RWPE2 (cell line): Measurements from ENCODE around the gene CCDC6.
"Not testable (repeated sequence)": the region's sequence is repeated elsewhere in the genome, so short reads cannot be mapped to it uniquely, and the experiment has no call there.

Experiments used
- ATAC-seq: fragments of 200-7000 bp; cut with Tn5 transposase; 3 replicates; pipeline ENCODE4 v1.9.1; 2021; ENCODE audit warnings: low read depth
- DNase-seq: peaks from one replicate; pipeline ENCODE4 v3.0.0-alpha.2; 2020; ENCODE audit warnings: low spot score
- H3K27ac ChIP-seq: fragments of 450-650 bp; 2 replicates; pipeline ENCODE4 v1.5.1; 2017; ENCODE audit warnings: mild to moderate bottlenecking; ENCODE audit not compliant: poor library complexity, severe bottlenecking
- H3K27me3 ChIP-seq: fragments of 250-450 bp; sonication (Bioruptor Pico); 2 replicates; pipeline ENCODE4 v1.5.1; 2021; ENCODE audit warnings: mild to moderate bottlenecking, moderate library complexity; ENCODE audit not compliant: insufficient read depth, poor library complexity, severe bottlenecking
- H3K36me3 ChIP-seq: fragments of 250-450 bp; sonication (Bioruptor Pico); 2 replicates; pipeline ENCODE4 v1.5.1; 2020; ENCODE audit warnings: low read depth, mild to moderate bottlenecking, moderate library complexity
- H3K4me1 ChIP-seq: fragments of 250-450 bp; sonication (Bioruptor Pico); 2 replicates; pipeline ENCODE4 v1.5.1; 2021; ENCODE audit warnings: mild to moderate bottlenecking, moderate library complexity; ENCODE audit not compliant: insufficient read depth, poor library complexity, severe bottlenecking
- H3K4me3 ChIP-seq: fragments of 250-450 bp; sonication (Bioruptor Pico); 2 replicates; pipeline ENCODE4 v1.5.1; 2021; ENCODE audit warnings: mild to moderate bottlenecking, moderate library complexity; ENCODE audit not compliant: severe bottlenecking
- H3K9me3 ChIP-seq: fragments of 250-450 bp; sonication (Bioruptor Pico); 2 replicates; pipeline ENCODE4 v1.5.1; 2021; ENCODE audit warnings: mild to moderate bottlenecking, moderate library complexity; ENCODE audit not compliant: severe bottlenecking
- CTCF ChIP-seq: fragments of 450-650 bp; IDR thresholded peaks from one replicate; pipeline ENCODE4 v1.5.1; 2017; ENCODE audit warnings: mild to moderate bottlenecking, moderate library complexity; ENCODE audit not compliant: poor library complexity, severe bottlenecking

CCDC6 gene

GRCh38 chr10:59934701-59935100 lies 28.3 kb upstream of the CCDC6 start:
- no peak for DNase-seq
- Histone ChIP-seq H3K27me3 (no peaks in the 10 kb centered on the region), H3K36me3 (no peaks in the 10 kb centered on the region), H3K4me3 (no peak overlapping the region), H3K4me1 (no peaks in the 10 kb centered on the region), H3K27ac (no peak overlapping the region), H3K9me3 (no peaks in the 10 kb centered on the region)
- ATAC-seq: no peak
- TF ChIP-seq CTCF: no peak

GRCh38 chr10:59930788-59931521 lies 24.6 kb upstream of the CCDC6 start:
- not testable (repeated sequence) for DNase-seq, H3K27ac ChIP-seq, ATAC-seq, H3K36me3 ChIP-seq, H3K9me3 ChIP-seq, H3K4me1 ChIP-seq, H3K4me3 ChIP-seq, H3K27me3 ChIP-seq

- H3K4me3 ChIP-seq: no peak overlapping the region
- H3K27ac ChIP-seq: no peak overlapping the region
- no peaks in the 10 kb centered on the region for H3K4me1 ChIP-seq
- H3K36me3 ChIP-seq: no peaks in the 10 kb centered on the region
- no peak for DNase-seq
- no peaks in the 10 kb centered on the region for H3K27me3 ChIP-seq
- TF ChIP-seq CTCF: no peak
- ATAC-seq: no peak
- peaks cover 6% of the 10 kb centered on the region for H3K9me3 ChIP-seq
Observed at GRCh38 chr10:59926086-59926485, 19.7 kb upstream of the CCDC6 start.

- TF ChIP-seq CTCF: no peak
- no peaks in the 10 kb centered on the region for H3K36me3 ChIP-seq
- ATAC-seq (no peak), DNase-seq (no peak)
- no peak overlapping the region for H3K27ac ChIP-seq
- no peaks in the 10 kb centered on the region for H3K27me3 ChIP-seq
- H3K9me3 ChIP-seq: peaks cover 6% of the 10 kb centered on the region
- H3K4me3 ChIP-seq: no peak overlapping the region
- H3K4me1 ChIP-seq: no peaks in the 10 kb centered on the region
Observed at GRCh38 chr10:59922907-59923306, 16.6 kb upstream of the CCDC6 start.

GRCh38 chr10:59917922-59918321 lies 11.6 kb upstream of the CCDC6 start:
- H3K4me3 ChIP-seq: no peak overlapping the region
- no peaks in the 10 kb centered on the region for H3K4me1 ChIP-seq
- TF ChIP-seq CTCF: no peak
- H3K27ac ChIP-seq: no peak overlapping the region
- H3K27me3 ChIP-seq: no peaks in the 10 kb centered on the region
- H3K9me3 ChIP-seq: peaks cover 9% of the 10 kb centered on the region
- DNase-seq (no peak), ATAC-seq (no peak)
- no peaks in the 10 kb centered on the region for H3K36me3 ChIP-seq
